ENCODE results near the gene VIPR2. TPM values are rescaled to one million over a fixed set of nuclear protein-coding genes. Genes with fewer than 3 reads are reported as not detected.

VIPR2 gene
- total and polyA plus RNA-seq, 2 of the 13 experiments (the other 11 are each of a cell fraction or from before 2014, with no cell fraction given), result not detected

DNA sequence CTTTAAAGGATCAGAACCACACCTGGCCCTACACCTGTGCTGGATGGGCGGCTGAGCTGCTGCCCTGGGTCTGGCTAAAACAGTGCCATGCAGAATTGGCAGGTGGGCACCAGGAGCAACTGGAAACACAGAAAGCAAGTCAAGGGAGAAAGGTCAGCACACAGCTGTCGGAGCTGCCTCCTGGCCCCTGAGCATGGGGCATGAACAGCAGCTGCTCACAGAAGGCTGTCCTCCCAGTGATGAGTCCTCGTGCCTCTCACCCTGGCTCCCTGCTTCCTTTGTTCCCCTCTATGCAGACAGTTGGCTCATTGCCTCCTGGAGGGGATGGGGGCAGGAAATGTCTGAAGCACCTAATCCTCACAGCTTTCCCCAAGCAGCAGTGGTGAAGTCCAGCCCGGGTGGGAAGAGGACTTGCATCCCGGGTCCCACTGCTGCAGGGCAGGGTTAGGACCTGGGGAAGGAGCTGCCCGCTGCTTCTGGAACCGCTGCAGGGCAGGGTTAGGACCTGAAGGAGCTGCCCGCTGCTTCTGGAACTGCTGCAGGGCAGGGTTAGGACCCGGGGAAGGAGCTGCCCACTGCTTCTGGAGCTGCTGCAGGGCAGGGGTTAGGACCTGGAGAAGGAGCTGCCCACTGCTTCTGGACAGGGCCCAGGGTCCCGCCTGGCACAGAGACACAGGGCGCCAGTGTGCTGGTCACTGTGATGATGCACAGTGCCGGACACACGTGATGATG is 37.3 kb downstream of the VIPR2 start:
- Histone ChIP-seq H3K36me3 (replicated peaks in 1 of 2; ENCODE audit: control insufficient read depth in 1 of 2, insufficient read depth in 2 of 2, low read length in 2 of 2) (no peaks in the 10 kb centered on the region), H3K27me3 (ENCODE audit: control insufficient read depth in 1 of 2, insufficient read depth in 2 of 2, low read length in 2 of 2) (peaks cover 7 to 76% of the 10 kb centered on the region in 2 experiments; a peak in 3 of 5 replicates)
- in situ Hi-C loops (cut with HindIII; ENCODE audit: extremely low pct_ligation_motif_present, low pct_unique_long_range_greater_than_20kb), result no loop called here

More for the DNA sequence above, 37.3 kb downstream of the VIPR2 start:
- ATAC-seq (no peak), FAIRE-seq (no peak), DNase-seq (ENCODE audit: low spot score) (no peak)
- no peak overlapping the region for H3K9ac ChIP-seq (ENCODE audit: insufficient read depth, low read depth, low read length)
- no peak overlapping the region for H3K4me3 ChIP-seq (replicated peaks in 1 of 3; ENCODE audit: insufficient read depth in 1 of 3, low read depth in 2 of 3, low read length in 3 of 3)
- no peak for TF ChIP-seq ZNF138 (CRISPR knock-in tag; IDR thresholded peaks at IDR 0.05; ENCODE audit: low read depth)
- no peak for TF ChIP-seq DMAP1 (CRISPR knock-in tag; IDR thresholded peaks at IDR 0.05)
- TF ChIP-seq CERS6 (CRISPR knock-in tag; IDR thresholded peaks at IDR 0.05), result no peak
- no peak for TF ChIP-seq ZNF232 (CRISPR knock-in tag; IDR thresholded peaks at IDR 0.05; ENCODE audit: borderline replicate concordance)
- TF ChIP-seq, protein P1, sequence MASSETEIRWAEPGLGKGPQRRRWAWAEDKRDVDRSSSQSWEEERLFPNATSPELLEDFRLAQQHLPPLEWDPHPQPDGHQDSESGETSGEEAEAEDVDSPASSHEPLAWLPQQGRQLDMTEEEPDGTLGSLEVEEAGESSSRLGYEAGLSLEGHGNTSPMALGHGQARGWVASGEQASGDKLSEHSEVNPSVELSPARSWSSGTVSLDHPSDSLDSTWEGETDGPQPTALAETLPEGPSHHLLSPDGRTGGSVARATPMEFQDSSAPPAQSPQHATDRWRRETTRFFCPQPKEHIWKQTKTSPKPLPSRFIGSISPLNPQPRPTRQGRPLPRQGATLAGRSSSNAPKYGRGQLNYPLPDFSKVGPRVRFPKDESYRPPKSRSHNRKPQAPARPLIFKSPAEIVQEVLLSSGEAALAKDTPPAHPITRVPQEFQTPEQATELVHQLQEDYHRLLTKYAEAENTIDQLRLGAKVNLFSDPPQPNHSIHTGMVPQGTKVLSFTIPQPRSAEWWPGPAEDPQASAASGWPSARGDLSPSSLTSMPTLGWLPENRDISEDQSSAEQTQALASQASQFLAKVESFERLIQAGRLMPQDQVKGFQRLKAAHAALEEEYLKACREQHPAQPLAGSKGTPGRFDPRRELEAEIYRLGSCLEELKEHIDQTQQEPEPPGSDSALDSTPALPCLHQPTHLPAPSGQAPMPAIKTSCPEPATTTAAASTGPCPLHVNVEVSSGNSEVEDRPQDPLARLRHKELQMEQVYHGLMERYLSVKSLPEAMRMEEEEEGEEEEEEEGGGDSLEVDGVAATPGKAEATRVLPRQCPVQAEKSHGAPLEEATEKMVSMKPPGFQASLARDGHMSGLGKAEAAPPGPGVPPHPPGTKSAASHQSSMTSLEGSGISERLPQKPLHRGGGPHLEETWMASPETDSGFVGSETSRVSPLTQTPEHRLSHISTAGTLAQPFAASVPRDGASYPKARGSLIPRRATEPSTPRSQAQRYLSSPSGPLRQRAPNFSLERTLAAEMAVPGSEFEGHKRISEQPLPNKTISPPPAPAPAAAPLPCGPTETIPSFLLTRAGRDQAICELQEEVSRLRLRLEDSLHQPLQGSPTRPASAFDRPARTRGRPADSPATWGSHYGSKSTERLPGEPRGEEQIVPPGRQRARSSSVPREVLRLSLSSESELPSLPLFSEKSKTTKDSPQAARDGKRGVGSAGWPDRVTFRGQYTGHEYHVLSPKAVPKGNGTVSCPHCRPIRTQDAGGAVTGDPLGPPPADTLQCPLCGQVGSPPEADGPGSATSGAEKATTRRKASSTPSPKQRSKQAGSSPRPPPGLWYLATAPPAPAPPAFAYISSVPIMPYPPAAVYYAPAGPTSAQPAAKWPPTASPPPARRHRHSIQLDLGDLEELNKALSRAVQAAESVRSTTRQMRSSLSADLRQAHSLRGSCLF (CRISPR knock-in tag; IDR thresholded peaks at IDR 0.05; ENCODE audit: borderline replicate concordance), result no peak
- TF ChIP-seq ZNF792 (CRISPR knock-in tag; IDR thresholded peaks at IDR 0.05), result no peak
- TF ChIP-seq ZFP1 (CRISPR knock-in tag; IDR thresholded peaks at IDR 0.05), result no peak
- no peak for TF ChIP-seq DRAP1 (CRISPR knock-in tag; IDR thresholded peaks at IDR 0.05)
- no peak for TF ChIP-seq RFX1 (IDR thresholded peaks at IDR 0.05)
- no peak for TF ChIP-seq ZBTB7B (CRISPR knock-in tag; IDR thresholded peaks at IDR 0.05)
- TF ChIP-seq ZFP36L1 (CRISPR knock-in tag; IDR thresholded peaks at IDR 0.05), result no peak
- TF ChIP-seq FOXM1 (CRISPR knock-in tag; IDR thresholded peaks at IDR 0.05), result no peak
- TF ChIP-seq NFKBIZ (CRISPR knock-in tag; IDR thresholded peaks at IDR 0.05), result no peak
- BruUV-seq (replicated peaks), result no TSS peak
- WGBS (ENCODE audit: low lambda C conversion rate), result 3% methylated on average over 5 of the region's 13 CpGs
- H4K20me1 ChIP-seq (ENCODE audit: insufficient read depth, low read length), result no peaks in the 10 kb centered on the region
- no peak overlapping the region for H3K27ac ChIP-seq (ENCODE audit: extremely low read length, insufficient read depth, low read length)
- H2AFZ ChIP-seq (ENCODE audit: low read length), result no peak overlapping the region
- no peaks in the 10 kb centered on the region for H3K4me1 ChIP-seq (ENCODE audit: insufficient read depth, low read length)
- H3K4me2 ChIP-seq (ENCODE audit: low read depth, low read length), result no peak overlapping the region
- ChIA-PET CTCF (ENCODE audit: low intra/inter-chr PET ratio, low total read pairs) (no interaction called here), POLR2A (no interaction called here)
- H3K9me3 ChIP-seq (ENCODE audit: low read length), result no peaks in the 10 kb centered on the region
- H3K79me2 ChIP-seq (ENCODE audit: insufficient read depth, low read length), result no peaks in the 10 kb centered on the region
- intact Hi-C loops (cut with micrococcal nuclease; ENCODE audit: unreplicated experiment), result no loop called here
